Activated T-helper 2 cell treated with anti-CD3 and anti-CD28 coated beads, Interferon-gamma antibody, Interleukin-2, Interleukin-4, amounts not matched to agents 10 μg/mL and 5 μg/mL and 100 μg/mL, durations not matched to agents 14 hours and 24 hours and 36 hours (primary cell): ENCODE measurements around the gene TRAPPC2. TPM values are rescaled to one million over a fixed set of nuclear protein-coding genes. Genes with fewer than 3 reads are reported as not detected.
A peak's percentile ranks its signal among the peaks of the same experiment; 100 is the strongest.
"Not testable (repeated sequence)": the region's sequence is repeated elsewhere in the genome, so short reads cannot be mapped to it uniquely, and the experiment has no call there.

Experiments used
- DNase-seq: peaks from one replicate; pipeline ENCODE4 v3.0.0; 2021; ENCODE audit warnings: low spot score
- H3K27ac Mint-ChIP-seq: one replicate; pipeline ENCODE4 v1.8.0; 2021; ENCODE audit warnings: mixed read lengths
- H3K27me3 Mint-ChIP-seq: one replicate; pipeline ENCODE4 v1.8.0; 2021; ENCODE audit warnings: low read depth, mixed read lengths
- H3K36me3 Mint-ChIP-seq: one replicate; pipeline ENCODE4 v1.8.0; 2021; ENCODE audit warnings: low read depth, mixed read lengths
- H3K4me1 Mint-ChIP-seq: one replicate; pipeline ENCODE4 v1.8.0; 2021; ENCODE audit warnings: low read depth, mixed read lengths
- H3K4me3 Mint-ChIP-seq: one replicate; pipeline ENCODE4 v1.8.0; 2021; ENCODE audit warnings: low read depth, mild to moderate bottlenecking, moderate library complexity, mixed read lengths
- H3K9me3 Mint-ChIP-seq: one replicate; pipeline ENCODE4 v1.8.0; 2021; ENCODE audit warnings: mixed read lengths
- intact Hi-C: fragments of 100-400 bp; cut with micrococcal nuclease; formaldehyde crosslinking; loops from one replicate; pipeline ENCODE4 v1.15.1; 2023
- total RNA-seq: library from RNA; stranded (reverse); gene quantifications from 2 replicates; pipeline ENCODE4 v1.2.3, GENCODE V29; 2022

Gene TRAPPC2
- total RNA-seq, 1 donor from 2014 or later: 15.2 TPM

GRCh38 chrX:13691841-13692371 lies 42.5 kb downstream of the TRAPPC2 start:
- H3K27ac Mint-ChIP-seq: no peak overlapping the region
- H3K4me1 Mint-ChIP-seq: peaks cover 51% of the 10 kb centered on the region
- no peaks in the 10 kb centered on the region for H3K9me3 Mint-ChIP-seq
- no peaks in the 10 kb centered on the region for H3K27me3 Mint-ChIP-seq
- peaks cover 10% of the 10 kb centered on the region for H3K36me3 Mint-ChIP-seq
- no peak for DNase-seq
- intact Hi-C loops: no loop called here
- peak overlapping the region; percentile 39 for H3K4me3 Mint-ChIP-seq

- Mint-ChIP-seq H3K4me1 (peaks cover 48% of the 10 kb centered on the region), H3K27me3 (no peaks in the 10 kb centered on the region)
- DNase-seq: no peak
Observed at GRCh38 chrX:13690836-13691235, 43.6 kb downstream of the TRAPPC2 start.

GRCh38 chrX:13689741-13690211 lies 44.6 kb downstream of the TRAPPC2 start:
- H3K4me3 Mint-ChIP-seq: peak overlapping the region; percentile 87
- no peaks in the 10 kb centered on the region for H3K27me3 Mint-ChIP-seq
- peaks cover 48% of the 10 kb centered on the region for H3K4me1 Mint-ChIP-seq
- intact Hi-C loops: loop anchor here (2.0 kb wide), 1 partner anchor 45 kb away; the partner anchor contains the start of genes OFD1 and TRAPPC2
- DNase-seq: no peak
- H3K36me3 Mint-ChIP-seq: peaks cover 10% of the 10 kb centered on the region
- no peaks in the 10 kb centered on the region for H3K9me3 Mint-ChIP-seq
- H3K27ac Mint-ChIP-seq: peak overlapping the region; percentile 62

More at GRCh38 chrX:13690836-13691235, 43.6 kb downstream of the TRAPPC2 start:
- Mint-ChIP-seq H3K27ac (no peak overlapping the region), H3K36me3 (peaks cover 10% of the 10 kb centered on the region), H3K4me3 (peak overlapping the region; percentile 87), H3K9me3 (no peaks in the 10 kb centered on the region)
- intact Hi-C loops: no loop called here

- peak within 1 kb of the TSS; percentile 87 for H3K4me3 Mint-ChIP-seq
- DNase-seq: peak; percentile 71
- H3K27ac Mint-ChIP-seq: peak within 1 kb of the TSS; percentile 93
- intact Hi-C loops: loop anchor here (1.0 to 2.0 kb wide), 3 partner anchors 20 to 46 kb away; partner anchors contain the start of genes OFD1, TCEANC and TRAPPC2
- H3K27me3 Mint-ChIP-seq: no peaks in the 10 kb centered on the region
- H3K9me3 Mint-ChIP-seq: no peaks in the 10 kb centered on the region
- H3K36me3 Mint-ChIP-seq: peaks cover 10% of the 10 kb centered on the region
- peaks cover 48% of the 10 kb centered on the region for H3K4me1 Mint-ChIP-seq
Observed at GRCh38 chrX:13688958-13689740, 45.3 kb downstream of the TRAPPC2 start, which contains the start of gene RAB9A. TSS of gene RAB9A (plus strand) at chrX:13689128. CDS start at chrX:13708747, 19,619 bp downstream.

GRCh38 chrX:13688384-13688957 lies 45.9 kb downstream of the TRAPPC2 start:
- Mint-ChIP-seq H3K4me1 (peaks cover 45% of the 10 kb centered on the region), H3K27me3 (no peaks in the 10 kb centered on the region), H3K9me3 (no peaks in the 10 kb centered on the region), H3K36me3 (peaks cover 13% of the 10 kb centered on the region), H3K4me3 (peak overlapping the region; percentile 87), H3K27ac (peak overlapping the region; percentile 93)
- intact Hi-C loops: loop anchor here (1.0 to 2.0 kb wide), 3 partner anchors 19 to 46 kb away; partner anchors contain the start of genes OFD1, TCEANC and TRAPPC2
- no peak for DNase-seq

GRCh38 chrX:13687203-13687602 lies 47.2 kb downstream of the TRAPPC2 start:
- no peaks in the 10 kb centered on the region for H3K27me3 Mint-ChIP-seq
- no peak for DNase-seq
- peak overlapping the region; percentile 83 for H3K27ac Mint-ChIP-seq
- peak overlapping the region; percentile 10 for H3K4me3 Mint-ChIP-seq
- intact Hi-C loops: no loop called here
- H3K9me3 Mint-ChIP-seq: no peaks in the 10 kb centered on the region
- peaks cover 3% of the 10 kb centered on the region for H3K36me3 Mint-ChIP-seq
- peaks cover 33% of the 10 kb centered on the region for H3K4me1 Mint-ChIP-seq

- Mint-ChIP-seq H3K4me3 (no peak overlapping the region), H3K27me3 (no peaks in the 10 kb centered on the region), H3K9me3 (no peaks in the 10 kb centered on the region), H3K27ac (no peak overlapping the region), H3K4me1 (peaks cover 23% of the 10 kb centered on the region), H3K36me3 (peaks cover 8% of the 10 kb centered on the region)
- no peak for DNase-seq
- intact Hi-C loops: no loop called here
Observed at GRCh38 chrX:13685126-13685763, 49.2 kb downstream of the TRAPPC2 start.

GRCh38 chrX:13684361-13684760 lies 50.1 kb downstream of the TRAPPC2 start:
- intact Hi-C loops: no loop called here
- H3K4me1 Mint-ChIP-seq: peaks cover 18% of the 10 kb centered on the region
- H3K27me3 Mint-ChIP-seq: no peaks in the 10 kb centered on the region
- no peak overlapping the region for H3K27ac Mint-ChIP-seq
- H3K4me3 Mint-ChIP-seq: no peak overlapping the region
- no peak for DNase-seq
- peaks cover 8% of the 10 kb centered on the region for H3K36me3 Mint-ChIP-seq
- no peaks in the 10 kb centered on the region for H3K9me3 Mint-ChIP-seq

- Mint-ChIP-seq H3K9me3 (no peaks in the 10 kb centered on the region), H3K27me3 (no peaks in the 10 kb centered on the region), H3K4me1 (peaks cover 6% of the 10 kb centered on the region), H3K4me3 (no peak overlapping the region), H3K36me3 (peaks cover 8% of the 10 kb centered on the region), H3K27ac (no peak overlapping the region)
- intact Hi-C loops: no loop called here
- DNase-seq: no peak
Observed at GRCh38 chrX:13681595-13681994, 52.8 kb downstream of the TRAPPC2 start.

GRCh38 chrX:13679700-13680099 lies 54.7 kb downstream of the TRAPPC2 start:
- H3K36me3 Mint-ChIP-seq, intact Hi-C loops, H3K27me3 Mint-ChIP-seq, H3K9me3 Mint-ChIP-seq, H3K4me3 Mint-ChIP-seq, DNase-seq, H3K4me1 Mint-ChIP-seq, H3K27ac Mint-ChIP-seq: not testable (repeated sequence)

- Mint-ChIP-seq H3K9me3 (no peaks in the 10 kb centered on the region), H3K27ac (no peak overlapping the region)
- intact Hi-C loops: no loop called here
Observed at GRCh38 chrX:13676885-13677284, 57.5 kb downstream of the TRAPPC2 start.

GRCh38 chrX:13673016-13673415 lies 61.4 kb downstream of the TRAPPC2 start:
- Mint-ChIP-seq H3K36me3 (peaks cover 14% of the 10 kb centered on the region), H3K27ac (no peak overlapping the region), H3K9me3 (no peaks in the 10 kb centered on the region), H3K27me3 (no peaks in the 10 kb centered on the region), H3K4me3 (no peak overlapping the region), H3K4me1 (peaks cover 10% of the 10 kb centered on the region)
- intact Hi-C loops: no loop called here
- DNase-seq: no peak

More at GRCh38 chrX:13676885-13677284, 57.5 kb downstream of the TRAPPC2 start:
- Mint-ChIP-seq H3K4me3 (no peak overlapping the region), H3K36me3 (peaks cover 4% of the 10 kb centered on the region), H3K27me3 (no peaks in the 10 kb centered on the region), H3K4me1 (no peaks in the 10 kb centered on the region)
- no peak for DNase-seq
